Stimulated activated CD4-positive, alpha-beta T cell treated with anti-CD3 and anti-CD28 coated beads, TNF-alpha, amount 100 ng/mL, for 24 hours (primary cell): ENCODE measurements around the gene HDHD3.

Source experiments
- DNase-seq, 3 experiments: peaks; one replicate each; pipeline ENCODE4 v3.0.0-alpha.2; 2020; ENCODE audit warnings: low read depth in 3 of 3

HDHD3 gene

GRCh38 chr9:113337714-113338113 is 39.1 kb downstream of the HDHD3 start:
- DNase-seq: no peak

GRCh38 chr9:113331780-113332179 is 45.0 kb downstream of the HDHD3 start:
- DNase-seq: no peak

- no peak for DNase-seq
These were observed 48.6 kb downstream of the HDHD3 start for GRCh38 chr9:113328045-113328782.

GRCh38 chr9:113326230-113326629 is 50.6 kb downstream of the HDHD3 start:
- no peak for DNase-seq
